PC-9 (cell line): ENCODE measurements around the gene CYSRT1. TPM values are rescaled to one million over a fixed set of nuclear protein-coding genes. Genes with fewer than 3 reads are reported as not detected.

Experiments
- BruUV-seq: library from RNA; stranded (reverse); fragments of 400-500 nt; replicated peaks from 2 replicates; lab custom pipeline; 2021; lab: Mats Ljungman, UMichigan
- CTCF ChIA-PET: fragments of 300-600 bp; sonication (Branson Sonifier 250); formaldehyde crosslinking; loops from one replicate; lab custom pipeline; 2022; ENCODE audit warnings: antibody characterized with exemption; lab: Charles Lee
- POLR2A ChIA-PET: fragments of 300-600 bp; sonication (Branson Sonifier 250); formaldehyde crosslinking; loops from one replicate; lab custom pipeline; 2022; ENCODE audit warnings: antibody characterized with exemption; ENCODE audit not compliant: unreplicated experiment; lab: Charles Lee
- DNase-seq, 2 experiments: peaks; one replicate each; pipeline versions ENCODE4 v3.0.0 to v3.0.0-alpha.2; 2015 to 2022; ENCODE audit warnings: mixed read lengths in 1 of 2
- H2AFZ ChIP-seq: fragments of 200-600 bp; sonication (generic); 2 replicates; pipeline ENCODE4 v1.8.1; 2017; ENCODE audit warnings: antibody characterized with exemption
- H3F3A ChIP-seq: fragments of 200-600 bp; sonication (generic); 2 replicates; pipeline ENCODE4 v1.8.1; 2017; ENCODE audit warnings: antibody characterized with exemption, mild to moderate bottlenecking, low read depth; ENCODE audit not compliant: insufficient read depth
- H3K27ac ChIP-seq: fragments of 200-600 bp; sonication (generic); 2 replicates; pipeline ENCODE4 v1.6.1; 2016; ENCODE audit warnings: mixed run types
- H3K27me3 ChIP-seq: fragments of 200-600 bp; sonication (generic); 2 replicates; pipeline ENCODE4 v1.6.1; 2016; ENCODE audit warnings: low read depth, mixed run types; ENCODE audit not compliant: insufficient read depth
- H3K36me3 ChIP-seq: fragments of 200-600 bp; sonication (generic); 2 replicates; pipeline ENCODE4 v1.6.1; 2016; ENCODE audit warnings: low read depth, mixed run types
- H3K4me1 ChIP-seq: fragments of 200-600 bp; sonication (generic); replicated peaks from 2 replicates; pipeline ENCODE4 v1.6.1; 2016; ENCODE audit warnings: mixed run types; ENCODE audit not compliant: insufficient read depth
- H3K4me2 ChIP-seq: fragments of 200-600 bp; sonication (generic); 2 replicates; pipeline ENCODE4 v1.6.1; 2017; ENCODE audit warnings: mixed run types
- H3K4me3 ChIP-seq: fragments of 200-600 bp; sonication (generic); 2 replicates; pipeline ENCODE4 v1.6.1; 2016; ENCODE audit warnings: mixed run types
- H3K79me2 ChIP-seq: fragments of 200-600 bp; sonication (generic); 2 replicates; pipeline ENCODE4 v1.6.1; 2017; ENCODE audit warnings: low read depth, mixed run types
- H3K9me2 ChIP-seq: fragments of 200-600 bp; sonication (generic); 2 replicates; pipeline ENCODE4 v1.8.1; 2017; ENCODE audit warnings: mild to moderate bottlenecking; ENCODE audit not compliant: insufficient read depth
- H3K9me3 ChIP-seq: fragments of 200-600 bp; sonication (generic); 2 replicates; pipeline ENCODE4 v1.8.1; 2016; ENCODE audit warnings: low read depth; ENCODE audit not compliant: insufficient read depth
- H4K20me1 ChIP-seq: fragments of 200-600 bp; sonication (generic); 2 replicates; pipeline ENCODE4 v1.8.1; 2017; ENCODE audit not compliant: insufficient read depth
- CTCF ChIP-seq: fragments of 200-600 bp; sonication (generic); conservative IDR thresholded peaks from 2 replicates; pipeline ENCODE4 v1.6.1; 2017; ENCODE audit warnings: mixed run types, antibody characterized with exemption, mild to moderate bottlenecking, moderate library complexity
- EZH2 ChIP-seq: fragments of 200-600 bp; sonication (generic); IDR thresholded peaks from 2 replicates; pipeline ENCODE4 v1.8.0; 2017; ENCODE audit warnings: antibody characterized with exemption, low read depth
- intact Hi-C: fragments of 100-400 bp; cut with micrococcal nuclease; formaldehyde crosslinking; loops from one replicate; pipeline ENCODE4 v1.10.0; 2022; ENCODE audit not compliant: unreplicated experiment
- total RNA-seq: library from RNA; stranded (reverse); gene quantifications from 2 replicates; pipeline ENCODE4 v1.2.3, GENCODE V29; 2021

The CYSRT1 gene
- total RNA-seq, 1 experiment from 2014 or later, result 15.2 TPM

DNA sequence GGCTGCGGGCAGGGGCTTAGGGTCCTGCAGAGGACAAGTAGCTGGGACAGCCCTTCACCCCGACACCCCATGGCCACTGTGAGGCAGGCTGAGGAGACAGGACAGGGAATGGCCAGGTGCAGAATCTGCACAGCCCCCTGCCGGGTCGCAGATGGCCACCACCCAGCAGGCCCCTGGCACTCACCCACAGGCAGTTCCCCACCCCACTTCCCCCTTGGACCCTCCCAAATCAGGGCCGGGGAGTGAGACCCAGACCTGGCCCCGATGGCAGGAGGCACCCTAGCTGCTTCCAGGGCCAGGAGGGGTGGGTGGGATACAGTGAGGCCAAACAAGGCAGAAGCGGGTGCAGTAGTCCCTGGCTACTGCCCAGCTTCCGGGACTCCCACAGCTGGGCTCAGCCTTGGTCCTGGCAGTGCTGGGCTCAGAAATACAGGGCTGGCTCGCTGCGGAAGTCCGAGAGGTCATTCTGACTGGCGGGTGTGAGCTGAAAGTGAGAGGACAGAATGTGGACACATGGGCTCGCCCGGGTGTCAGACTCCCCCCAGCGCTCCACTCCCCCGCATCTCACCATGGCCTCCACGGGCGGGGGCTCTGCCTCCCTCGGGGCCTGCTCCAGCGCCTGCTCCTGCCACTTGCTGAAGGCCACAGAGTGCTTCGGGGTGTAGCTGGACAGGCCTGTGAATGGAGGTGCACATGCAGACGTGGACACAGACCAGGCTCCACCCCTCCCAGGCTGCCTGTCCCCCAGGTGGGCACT is 33.1 kb upstream of the CYSRT1 start:
- H3K9me3 ChIP-seq, result no peaks in the 10 kb centered on the region
- no peak overlapping the region for H3K4me2 ChIP-seq
- peaks cover 38% of the 10 kb centered on the region for H3F3A ChIP-seq
- intact Hi-C loops, result no loop called here
- no peaks in the 10 kb centered on the region for H3K9me2 ChIP-seq
- no peak overlapping the region for H3K4me3 ChIP-seq
- peaks cover 55% of the 10 kb centered on the region for H3K79me2 ChIP-seq
- no peak overlapping the region for H2AFZ ChIP-seq
- no peak overlapping the region for H3K27ac ChIP-seq
- TF ChIP-seq CTCF (no peak), EZH2 (no peak)
- ChIA-PET CTCF (interaction anchor here (0.5 kb wide), 1 partner anchor 106 kb away, joined by 3 read pairs; no protein-coding TSS in a partner anchor), POLR2A (no interaction called here)
- H4K20me1 ChIP-seq, result peaks cover 54% of the 10 kb centered on the region
- no peak for DNase-seq
- no peaks in the 10 kb centered on the region for H3K36me3 ChIP-seq
- no TSS peak for BruUV-seq
- H3K4me1 ChIP-seq, result peaks cover 55% of the 10 kb centered on the region
- H3K27me3 ChIP-seq, result no peaks in the 10 kb centered on the region

DNA sequence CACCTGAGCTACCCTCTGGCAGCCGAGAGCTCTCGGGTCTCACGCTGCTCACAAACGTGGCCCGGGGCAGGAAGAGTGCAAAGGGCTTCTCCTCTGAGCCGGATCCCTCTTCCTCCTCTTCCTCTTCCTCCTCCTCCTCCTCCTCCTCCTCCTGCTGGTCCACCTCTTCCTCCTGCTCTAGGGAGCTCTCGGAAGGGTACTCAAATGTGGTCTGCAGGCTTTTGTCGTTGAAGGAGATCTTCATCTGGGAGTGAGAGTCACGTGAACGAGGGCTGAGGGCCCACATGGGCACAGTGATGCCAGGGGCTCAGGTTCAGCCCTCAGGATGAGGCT is 32.6 kb upstream of the CYSRT1 start:
- peaks cover 55% of the 10 kb centered on the region for H3K4me1 ChIP-seq
- H3F3A ChIP-seq, result peaks cover 38% of the 10 kb centered on the region
- ChIA-PET CTCF (interaction anchor here (0.5 kb wide), 1 partner anchor 106 kb away, joined by 3 read pairs; no protein-coding TSS in a partner anchor), POLR2A (interaction anchor here (0.7 kb wide), 1 partner anchor 120 kb away, joined by 3 read pairs; no protein-coding TSS in a partner anchor)
- no peaks in the 10 kb centered on the region for H3K9me2 ChIP-seq
- no peaks in the 10 kb centered on the region for H3K27me3 ChIP-seq
- H3K79me2 ChIP-seq, result peaks cover 55% of the 10 kb centered on the region
- TF ChIP-seq EZH2 (no peak), CTCF (no peak)
- intact Hi-C loops, result no loop called here
- no TSS peak for BruUV-seq
- H2AFZ ChIP-seq, result no peak overlapping the region
- no peak overlapping the region for H3K4me3 ChIP-seq
- no peak overlapping the region for H3K4me2 ChIP-seq
- H3K9me3 ChIP-seq, result no peaks in the 10 kb centered on the region
- no peak for DNase-seq
- H3K27ac ChIP-seq, result no peak overlapping the region
- H3K36me3 ChIP-seq, result no peaks in the 10 kb centered on the region
- peaks cover 59% of the 10 kb centered on the region for H4K20me1 ChIP-seq

DNA sequence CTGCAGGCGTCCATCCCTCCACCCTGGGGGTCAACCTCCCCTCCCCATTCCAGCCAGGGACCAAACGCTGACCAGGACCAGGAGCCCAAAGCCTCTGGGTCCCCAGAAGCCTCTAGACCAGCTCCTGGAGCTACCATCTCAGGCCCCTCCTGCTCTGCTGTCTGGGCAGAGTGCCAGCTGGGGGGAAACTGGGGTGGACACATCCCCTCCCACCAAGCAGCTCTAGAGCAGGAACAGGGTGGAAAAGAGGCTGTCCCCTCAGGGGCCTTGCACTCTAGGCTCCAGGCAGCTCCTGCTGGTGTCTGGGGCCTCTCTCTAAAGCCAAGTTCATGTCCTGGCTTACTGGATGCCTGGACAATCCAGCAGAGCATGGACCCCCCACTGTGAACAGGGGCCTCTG is 32.1 kb upstream of the CYSRT1 start:
- intact Hi-C loops, result no loop called here
- POLR2A ChIA-PET, result interaction anchor here (0.7 kb wide), 1 partner anchor 119 kb away, joined by 3 read pairs; no protein-coding TSS in a partner anchor

More for the DNA sequence above, 32.1 kb upstream of the CYSRT1 start:
- Histone ChIP-seq H3K4me1 (peaks cover 56% of the 10 kb centered on the region), H3K9me3 (no peaks in the 10 kb centered on the region), H3K4me2 (no peak overlapping the region), H3K79me2 (peaks cover 55% of the 10 kb centered on the region), H3K9me2 (no peaks in the 10 kb centered on the region), H4K20me1 (peaks cover 63% of the 10 kb centered on the region), H3K4me3 (no peak overlapping the region), H3F3A (peaks cover 38% of the 10 kb centered on the region), H3K27ac (no peak overlapping the region), H3K27me3 (no peaks in the 10 kb centered on the region), H3K36me3 (no peaks in the 10 kb centered on the region), H2AFZ (no peak overlapping the region)
- BruUV-seq, result no TSS peak
- DNase-seq, result no peak
- CTCF ChIA-PET, result interaction anchor here (0.5 kb wide), 1 partner anchor 107 kb away, joined by 3 read pairs; no protein-coding TSS in a partner anchor
- TF ChIP-seq EZH2, result no peak
- TF ChIP-seq CTCF, result no peak
